ENCODE results near the gene FYN.
"Not testable (repeated sequence)": the region's sequence is repeated elsewhere in the genome, so short reads cannot be mapped to it uniquely, and the experiment has no call there.

FYN gene

DNA sequence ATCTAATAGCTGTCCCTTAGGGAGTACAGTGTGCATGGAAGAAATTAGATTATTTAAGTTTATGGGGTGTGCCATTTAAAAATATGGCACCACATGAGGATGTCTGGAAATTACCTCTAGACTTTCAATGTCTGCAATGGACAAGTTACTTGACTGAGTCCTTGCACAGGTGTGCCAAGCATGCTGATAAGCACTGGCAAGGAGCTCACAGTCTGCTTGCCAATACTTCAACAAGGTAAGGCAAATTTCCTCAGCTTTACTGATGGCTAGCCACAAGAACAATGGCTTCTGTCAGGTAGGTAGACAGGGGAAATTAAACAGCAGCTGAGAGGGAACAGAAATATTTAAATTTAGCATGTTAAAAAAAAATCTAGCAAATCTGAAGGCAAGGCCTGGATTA, 176.4 kb downstream of the FYN start:
- DNase-seq: no peak

DNA sequence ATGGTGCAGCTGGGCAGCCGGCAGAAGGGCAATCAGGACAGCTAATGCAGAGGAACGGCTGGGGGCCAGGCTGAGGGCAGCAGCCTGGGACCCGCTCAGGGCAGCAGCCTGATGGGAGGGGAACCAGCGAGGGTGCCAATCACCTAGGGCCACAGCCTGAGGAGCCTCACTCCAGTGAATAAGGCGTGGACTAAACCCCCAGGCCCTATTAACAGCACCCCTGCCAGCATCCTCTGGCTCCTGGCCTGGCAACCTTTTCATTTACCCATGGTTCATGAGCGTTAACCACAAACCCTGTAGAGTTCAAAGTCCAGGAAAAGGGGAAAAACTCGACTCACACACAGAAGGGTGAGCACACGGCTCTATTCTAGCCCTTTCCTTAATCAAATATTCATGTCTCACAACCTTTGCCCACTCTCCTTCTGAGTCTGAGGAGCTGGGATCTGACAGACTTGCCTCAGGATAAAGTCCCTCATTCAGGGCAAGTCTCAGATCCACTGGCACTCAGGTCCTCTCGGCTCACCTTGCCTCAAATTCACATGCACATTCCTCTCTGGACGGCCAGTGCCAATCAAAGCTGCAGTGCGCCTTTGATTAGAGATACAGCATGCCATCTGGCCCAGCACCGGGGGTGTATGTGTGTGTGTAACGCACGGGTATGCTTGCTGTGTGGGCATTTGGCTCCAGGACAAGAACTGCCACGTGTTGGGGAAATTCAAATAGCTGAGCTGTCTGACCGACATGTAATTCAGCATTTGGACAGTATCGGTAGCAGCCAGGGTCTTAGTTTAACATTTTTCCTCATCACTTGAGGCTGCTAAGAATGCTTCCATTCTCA, 180.7 kb downstream of the FYN start:
- no peak for DNase-seq

DNA sequence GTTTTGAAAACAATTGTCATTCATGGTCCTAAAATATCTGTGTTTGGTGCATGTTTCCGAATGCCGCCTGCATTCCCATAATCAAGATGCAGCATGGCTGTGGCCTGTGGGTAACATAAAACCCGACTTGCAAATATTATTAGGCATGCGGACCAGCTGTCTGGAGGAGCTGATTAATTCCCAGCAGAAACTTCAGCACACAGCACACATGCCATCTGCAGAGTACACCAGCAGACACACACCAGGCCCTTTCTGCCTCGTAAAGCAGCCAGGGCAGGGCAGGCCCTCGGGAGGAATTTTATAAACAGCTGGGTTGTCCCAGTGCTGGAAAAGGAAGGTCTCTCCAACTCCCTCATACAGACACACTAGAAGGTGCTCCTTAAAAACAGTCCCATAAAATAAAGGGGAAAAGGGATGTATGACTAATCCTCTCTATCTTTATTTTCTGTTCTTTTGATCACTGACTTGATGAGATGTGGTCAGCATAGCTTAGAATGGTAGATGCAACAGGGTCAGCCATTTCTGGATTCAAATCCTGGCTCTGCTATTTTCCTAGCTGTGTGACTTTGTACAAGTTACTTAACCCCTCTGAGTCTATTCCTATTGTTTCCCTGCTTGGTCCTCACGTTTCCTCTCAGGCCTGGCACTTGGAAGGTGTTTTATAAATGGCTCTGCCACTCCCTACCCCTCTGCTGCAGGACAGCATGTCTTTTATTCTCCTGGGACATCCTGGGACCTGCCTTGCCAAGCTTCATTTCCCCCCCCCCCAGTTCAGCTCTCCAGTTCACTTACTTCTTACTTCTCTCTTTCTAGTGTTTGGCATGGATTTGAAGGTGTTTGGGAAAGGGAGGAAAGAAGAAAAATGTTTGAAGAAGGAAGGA, 181.7 kb downstream of the FYN start:
- no peak for DNase-seq

DNA sequence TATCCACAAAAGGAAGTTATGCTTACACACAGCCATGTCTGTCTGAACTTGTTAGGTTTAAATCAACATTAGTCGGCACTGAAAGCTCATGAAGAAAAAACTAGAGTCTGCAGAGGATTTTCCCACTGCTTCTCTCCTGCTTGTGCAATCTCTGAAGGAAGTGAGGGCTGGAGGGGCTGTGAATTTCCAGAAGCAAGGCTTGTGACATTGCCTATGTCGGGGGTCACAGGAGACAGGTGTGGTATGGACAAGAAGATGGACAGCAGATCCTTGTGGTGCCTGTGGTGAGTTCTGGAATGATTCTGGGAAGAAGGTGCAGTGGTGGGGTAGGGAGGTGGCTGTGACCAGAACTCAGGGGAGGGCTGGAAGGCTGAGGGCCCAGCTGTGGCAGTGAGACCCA, 183.3 kb downstream of the FYN start:
- no peak for DNase-seq

DNA sequence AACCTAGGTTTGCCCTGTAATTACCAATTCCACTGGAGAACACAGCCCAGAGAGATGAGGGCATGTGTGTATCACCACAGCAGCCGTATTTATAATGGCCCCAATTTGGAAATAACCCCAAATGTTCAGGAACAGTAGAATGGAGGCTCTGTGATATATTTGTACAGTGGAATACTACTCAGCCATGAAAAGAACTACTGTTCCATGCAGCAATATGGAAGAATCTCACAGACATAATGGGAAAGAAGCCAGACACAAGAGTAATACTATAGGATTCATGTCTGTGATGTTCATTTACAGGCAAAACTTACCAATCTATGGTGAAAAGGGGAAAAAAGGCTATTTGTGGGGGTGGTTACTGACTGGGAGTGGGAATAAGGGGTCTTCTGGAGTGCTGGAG, 183.8 kb downstream of the FYN start:
- DNase-seq: no peak

DNA sequence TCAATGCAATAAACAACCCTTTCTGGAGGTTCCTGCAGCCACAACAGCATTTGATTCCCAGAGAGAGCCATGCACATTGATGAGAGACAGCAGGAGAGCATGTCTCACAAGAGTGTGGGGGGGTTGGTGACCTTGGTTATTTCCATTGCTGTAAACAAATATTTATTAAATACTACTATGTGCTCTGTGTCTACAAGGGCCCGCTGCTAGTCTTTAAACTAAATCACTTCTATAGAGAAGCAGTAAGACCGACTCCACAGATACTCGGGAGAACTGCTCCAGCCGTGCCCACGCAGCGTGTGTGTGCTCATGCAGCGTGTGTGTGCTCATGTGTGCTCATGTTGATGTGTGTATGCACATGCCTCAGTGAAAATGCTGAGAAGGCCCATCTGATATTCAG, 184.9 kb downstream of the FYN start:
- no peak for DNase-seq

DNA sequence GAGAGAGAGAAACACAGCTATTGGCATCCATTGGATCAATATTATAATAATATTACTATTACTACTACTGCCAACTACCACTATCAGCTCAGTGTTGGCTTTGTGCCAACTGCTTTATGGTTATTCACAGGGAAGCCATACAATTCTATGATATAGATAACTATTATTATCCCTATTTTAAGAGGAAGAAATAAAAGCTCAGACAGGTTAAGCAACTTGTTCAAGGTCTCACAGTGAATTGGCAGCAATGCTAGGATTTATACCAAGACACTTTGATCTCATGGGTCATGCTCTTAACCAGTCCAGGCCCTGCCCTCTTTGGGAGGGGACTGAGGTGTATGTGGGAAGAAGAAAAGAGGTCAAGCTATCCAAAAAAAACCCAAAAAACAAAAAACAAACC, 185.6 kb downstream of the FYN start:
- no peak for DNase-seq

DNA sequence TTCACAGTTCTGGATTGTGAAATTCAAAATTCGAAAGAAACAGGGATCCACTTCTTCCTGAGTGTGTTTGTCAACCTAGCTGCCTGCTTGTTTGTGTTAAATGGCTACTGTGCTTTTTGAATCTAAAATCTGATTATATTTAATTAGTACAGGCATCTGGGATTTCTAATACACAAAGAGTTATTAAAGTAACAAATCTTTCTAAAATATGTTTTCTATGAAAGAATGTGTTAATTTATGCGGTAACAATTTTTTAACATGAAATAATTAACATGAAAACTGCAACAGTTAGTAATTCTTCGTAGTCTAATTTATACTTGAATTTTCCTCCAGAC, 186.4 kb downstream of the FYN start:
- no peak for DNase-seq

DNA sequence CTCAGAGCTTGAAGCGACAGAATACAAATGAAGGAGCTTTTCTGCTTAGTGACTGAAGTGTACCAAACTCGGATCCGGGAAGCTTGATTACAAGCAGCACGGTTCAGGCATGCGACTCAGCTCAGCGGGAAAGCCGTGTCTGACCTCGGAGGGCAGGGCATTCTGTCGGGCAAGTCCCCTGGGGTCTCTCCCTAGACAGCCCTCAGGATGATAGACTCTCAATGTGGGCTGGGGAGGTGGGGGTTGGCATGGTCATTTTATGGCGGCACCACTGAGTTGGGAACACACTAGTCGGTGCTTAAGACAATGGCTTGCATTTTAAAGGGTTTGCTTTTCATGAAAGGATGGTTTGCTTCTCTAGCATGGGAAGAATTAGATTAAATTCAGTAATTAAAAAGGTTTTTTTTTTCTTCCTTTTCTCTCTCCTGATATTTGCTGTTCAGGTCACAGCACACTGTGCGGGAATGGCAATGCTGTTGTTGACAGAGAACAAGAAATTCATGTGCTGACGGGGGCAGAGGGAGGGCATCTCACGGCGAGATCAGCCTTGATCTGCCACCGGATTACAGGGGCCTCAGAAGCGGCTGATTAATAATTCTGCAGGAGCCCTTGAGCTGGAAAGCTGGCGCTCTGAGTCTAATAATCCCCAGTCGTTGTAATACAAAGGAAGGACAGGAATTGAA, 186.9 kb downstream of the FYN start:
- no peak for DNase-seq

DNA sequence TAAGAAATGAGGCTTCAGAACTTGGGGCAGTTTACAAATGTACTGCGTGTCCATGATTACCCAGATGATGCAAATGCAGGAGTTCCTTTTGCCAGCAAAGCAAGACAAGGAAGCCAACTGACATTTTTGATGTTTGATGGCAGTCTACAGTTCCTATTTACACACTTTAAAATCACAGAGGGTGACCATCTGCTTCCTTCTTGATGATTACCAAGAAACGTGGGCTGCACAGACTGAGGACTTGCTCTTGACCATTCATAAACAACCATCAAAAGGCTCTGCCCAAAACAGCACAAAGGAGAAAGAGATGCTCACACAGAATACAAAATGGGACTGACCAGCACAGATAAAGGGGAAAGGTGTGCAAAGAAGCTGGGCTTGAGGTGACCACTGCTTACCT, 187.7 kb downstream of the FYN start:
- no peak for DNase-seq

DNA sequence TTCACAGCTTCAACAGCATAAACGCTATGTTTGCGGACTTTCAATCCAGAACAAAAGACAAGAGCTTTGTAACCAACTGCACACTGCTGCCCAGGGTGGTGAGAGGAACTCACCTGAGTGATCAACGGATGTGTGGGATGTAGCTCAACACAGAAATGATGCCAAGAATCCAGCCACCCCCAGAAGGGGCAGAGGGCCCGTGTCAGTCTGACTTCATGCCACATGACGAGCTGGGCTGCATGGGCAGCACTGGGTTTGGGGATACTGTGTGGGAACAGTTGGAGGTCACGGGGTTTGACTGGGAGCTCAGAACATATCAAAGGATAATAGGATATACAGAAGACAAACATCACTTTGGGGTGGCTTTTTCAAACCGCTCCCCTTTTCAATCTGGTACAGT, 188.2 kb downstream of the FYN start:
- no peak for DNase-seq

DNA sequence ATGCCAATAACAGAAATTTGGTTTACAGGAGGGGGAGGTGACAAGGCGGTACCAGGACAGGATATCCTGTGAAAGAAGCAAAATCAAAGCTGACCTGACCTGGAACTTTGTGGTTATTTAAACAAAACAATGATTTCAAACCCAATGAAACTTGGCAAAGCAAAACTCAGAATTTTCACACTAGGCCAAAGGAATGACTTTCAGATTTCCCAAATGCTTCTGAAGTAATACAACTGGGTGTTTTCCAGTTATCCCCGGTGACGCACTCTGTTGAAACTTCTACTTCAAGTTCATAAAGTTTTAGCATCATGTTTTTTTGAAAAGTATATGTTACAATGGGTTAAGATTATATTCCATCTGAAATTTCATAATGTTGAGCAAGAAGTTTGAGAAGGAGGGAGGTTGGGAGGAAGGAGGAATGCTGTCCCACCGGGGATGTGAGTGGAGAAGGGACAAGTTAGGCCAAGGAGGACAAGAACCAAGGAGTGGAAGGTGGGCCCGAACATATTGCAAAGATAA, 189.4 kb downstream of the FYN start:
- DNase-seq: no peak

DNA sequence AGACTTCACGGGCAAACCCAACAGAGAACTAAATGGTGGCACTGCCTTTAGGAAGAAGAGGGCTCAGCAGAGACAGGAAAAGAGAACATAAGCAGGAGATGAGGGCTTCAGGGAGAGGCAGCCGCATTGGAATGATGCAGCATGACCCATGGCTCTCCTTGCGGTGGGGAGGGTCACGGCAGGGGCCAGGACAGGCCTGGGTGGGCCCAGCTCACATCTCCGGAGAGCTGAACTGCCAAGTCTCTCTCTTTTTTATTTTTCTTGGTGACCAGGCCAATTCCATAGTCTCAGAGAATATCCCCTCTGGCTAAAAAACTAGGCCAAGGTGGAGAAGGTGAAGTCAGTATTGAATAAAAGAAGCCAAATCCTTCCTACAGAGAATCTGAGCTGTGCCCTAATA, 190.1 kb downstream of the FYN start:
- DNase-seq: no peak

DNA sequence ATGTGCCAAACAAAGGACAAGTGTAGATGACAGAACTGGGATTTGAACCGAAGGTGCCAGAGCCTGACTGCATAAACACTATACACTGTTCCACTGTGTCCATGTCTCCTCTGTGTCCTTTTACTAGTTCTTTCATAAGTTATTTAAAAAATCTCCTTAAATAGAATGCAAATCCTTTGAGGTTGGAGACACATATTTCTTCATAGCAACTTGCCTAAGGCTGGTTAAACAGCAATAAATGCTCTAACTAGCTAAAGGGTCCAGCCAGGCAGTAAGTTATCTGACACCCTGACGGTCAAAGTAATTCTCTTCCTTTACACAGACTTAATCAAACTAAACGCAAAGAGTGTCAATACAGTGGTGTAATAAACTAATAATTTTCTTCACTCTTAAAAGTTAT, 191.4 kb downstream of the FYN start:
- no peak for DNase-seq

DNA sequence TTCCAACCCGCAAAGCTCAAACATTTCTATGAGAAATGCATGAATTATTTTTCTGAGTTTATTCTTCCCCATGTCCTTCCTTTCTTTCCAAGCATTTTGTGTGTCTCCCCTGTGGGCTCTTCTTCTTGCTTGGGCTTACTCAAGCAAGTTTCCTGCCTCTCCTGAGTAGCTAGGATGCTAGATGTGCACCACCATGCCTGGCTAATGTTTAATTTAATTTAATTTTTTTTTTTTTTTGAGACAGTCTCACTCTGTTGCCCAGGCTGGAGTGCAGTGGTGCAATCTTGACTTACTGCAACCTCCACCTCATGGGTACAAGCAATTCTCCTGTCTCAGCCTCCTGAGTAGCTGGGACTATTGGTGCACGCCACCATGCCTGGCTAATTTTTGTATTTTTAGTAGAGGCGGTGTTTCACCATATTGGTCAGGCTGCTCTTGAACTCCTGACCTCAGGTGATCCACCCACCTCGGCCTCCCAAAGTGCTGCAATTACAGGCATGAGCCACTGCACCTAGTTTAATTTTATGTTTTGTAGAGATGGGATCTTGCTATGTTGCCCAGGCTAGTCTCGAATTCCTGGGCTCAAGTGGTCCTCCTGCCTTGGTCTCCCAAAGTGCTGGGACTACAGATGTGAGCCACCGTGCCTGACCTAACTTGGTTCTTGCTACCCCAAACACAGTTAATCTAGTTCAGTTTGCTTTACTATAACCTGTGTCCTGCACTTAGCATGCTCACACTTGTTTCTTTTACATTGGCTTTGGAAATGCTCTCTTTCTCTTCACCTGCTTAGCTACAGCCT, 192.2 kb downstream of the FYN start:
- not testable (repeated sequence) for DNase-seq

DNA sequence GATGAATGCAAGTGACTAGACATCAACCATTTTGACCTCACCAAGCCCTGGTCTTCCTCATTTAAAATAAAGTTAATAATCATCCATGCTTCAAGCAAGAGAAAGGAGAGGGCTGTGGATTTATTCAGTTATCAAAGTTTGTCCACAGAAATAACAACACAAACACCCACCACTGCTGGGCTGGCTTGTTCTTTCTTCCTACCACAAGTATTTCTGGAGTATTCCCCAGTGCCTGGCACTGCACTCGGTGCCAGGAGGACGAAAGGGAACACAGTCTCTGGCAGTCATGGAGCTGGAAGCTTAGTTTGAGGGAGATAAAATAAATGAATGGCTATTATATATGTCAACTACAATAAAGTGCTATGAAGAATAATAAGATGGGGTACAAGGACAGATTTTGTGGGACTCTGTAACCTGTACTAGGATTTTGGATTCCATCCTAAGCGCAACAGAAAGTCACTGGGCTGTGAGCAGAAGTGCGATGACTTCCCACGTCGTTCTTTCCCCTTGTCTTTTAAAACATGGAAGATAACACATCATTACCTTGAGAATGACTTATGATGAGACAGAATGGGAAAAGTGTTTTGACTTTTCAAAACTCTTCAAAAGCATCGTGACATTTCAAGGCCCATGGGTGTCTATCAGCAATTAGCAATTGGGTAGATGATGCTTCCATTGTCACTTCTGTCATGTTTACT, 193.1 kb downstream of the FYN start:
- no peak for DNase-seq

DNA sequence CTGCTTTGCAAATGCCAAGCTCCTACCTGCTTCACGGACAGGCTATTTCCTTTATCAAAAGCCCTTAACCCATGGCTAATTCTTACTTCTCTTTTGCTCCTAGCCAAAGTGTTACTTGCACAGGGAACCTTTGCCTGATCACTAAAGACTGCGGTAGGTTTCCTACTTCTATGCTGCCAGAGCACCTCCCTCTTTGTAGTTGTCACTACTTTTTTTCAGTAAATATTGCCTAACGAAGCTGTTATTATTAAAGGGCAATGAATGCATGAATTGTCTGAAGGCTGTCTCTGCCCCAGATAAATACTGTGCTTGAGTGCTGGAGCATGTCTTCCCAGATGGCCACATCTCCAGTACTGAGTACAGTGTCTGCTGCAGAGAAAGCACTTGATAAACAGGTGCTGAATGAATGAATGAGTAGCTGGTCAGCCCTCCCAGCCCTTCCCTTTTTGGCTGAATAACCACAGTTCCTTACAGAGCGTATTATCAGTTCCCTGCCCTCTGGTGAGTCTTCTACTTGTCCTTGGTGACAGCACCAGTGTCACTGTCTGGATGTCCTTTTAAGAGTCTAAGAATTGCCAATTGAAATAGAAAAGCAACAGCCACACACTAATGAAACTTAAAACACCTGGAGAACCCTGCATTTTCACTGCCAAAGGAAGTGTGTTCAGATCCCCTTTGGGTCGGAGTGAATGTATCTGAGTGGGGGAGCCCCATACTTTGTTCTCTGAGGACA, 194.0 kb downstream of the FYN start:
- no peak for DNase-seq

DNA sequence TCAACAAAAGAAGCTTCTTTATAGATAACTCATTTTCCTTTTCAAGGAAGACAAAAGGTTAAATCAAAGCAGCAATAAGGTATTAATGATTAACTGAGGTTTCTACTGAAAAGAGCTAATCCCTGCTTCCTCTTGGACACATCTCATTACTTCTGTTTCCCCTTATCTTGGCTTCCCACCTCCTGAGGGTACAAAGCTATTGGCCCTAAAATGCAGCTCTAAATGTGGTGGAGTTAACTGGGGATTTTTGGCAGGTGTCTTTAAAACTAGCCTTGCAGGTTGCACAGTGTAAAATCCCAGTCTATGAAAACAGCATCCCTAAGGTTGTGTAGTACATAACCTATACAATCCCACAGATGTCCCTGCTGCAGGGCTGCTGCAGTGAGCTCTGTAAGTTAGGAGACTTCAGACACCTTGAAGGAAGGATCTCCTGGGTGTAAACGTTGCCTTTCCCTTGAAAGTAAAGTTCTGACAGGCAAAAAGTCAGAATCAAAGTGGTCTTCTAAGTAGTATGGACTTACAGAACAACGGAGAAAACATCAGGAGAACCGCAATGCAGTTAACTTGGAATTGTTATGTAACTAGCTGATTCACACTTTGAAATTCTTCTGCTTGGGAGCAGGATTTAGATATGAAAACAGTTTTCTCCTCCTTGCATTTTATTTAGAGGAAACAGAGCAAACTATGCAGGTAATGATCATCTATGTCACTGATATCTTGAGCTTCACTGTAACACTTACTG, 195.8 kb downstream of the FYN start:
- DNase-seq: no peak

DNA sequence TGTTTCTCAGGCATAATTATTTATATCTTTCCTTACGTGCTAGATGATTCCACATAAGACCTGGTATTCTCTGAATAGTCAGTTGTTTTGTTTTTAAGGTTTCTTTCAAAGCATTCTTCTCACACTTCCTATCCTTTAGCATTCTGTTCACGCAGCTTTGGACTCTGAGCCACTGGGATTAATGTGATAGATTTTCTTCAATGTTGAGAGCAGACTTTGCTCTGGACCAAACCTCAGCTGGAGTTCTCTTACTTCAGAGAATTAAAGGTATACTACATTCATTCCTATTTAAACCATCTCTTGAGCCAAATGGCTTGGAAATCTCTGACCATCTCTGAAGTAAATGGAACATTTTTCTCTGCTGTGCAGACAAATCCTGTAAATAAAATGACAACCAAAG, 196.9 kb downstream of the FYN start:
- no peak for DNase-seq

DNA sequence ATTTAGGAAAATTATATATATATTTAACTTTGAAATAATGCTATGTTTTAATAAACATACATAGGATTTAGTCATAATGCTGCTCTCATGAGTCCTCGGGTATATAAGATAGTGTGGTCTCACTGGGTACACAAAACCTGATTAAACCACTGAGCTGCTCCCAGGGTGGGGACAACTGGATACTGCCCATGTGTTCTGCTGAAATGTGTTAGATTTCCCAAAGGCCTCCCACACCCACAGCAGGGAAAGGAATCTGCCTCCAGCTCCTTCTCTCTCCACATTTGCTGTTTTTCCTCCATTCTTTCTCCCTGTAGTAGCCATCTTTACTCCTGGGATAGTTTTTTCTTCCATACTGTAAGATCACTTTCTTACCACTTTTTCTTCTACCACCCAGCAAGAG, 198.4 kb downstream of the FYN start:
- no peak for DNase-seq

DNA sequence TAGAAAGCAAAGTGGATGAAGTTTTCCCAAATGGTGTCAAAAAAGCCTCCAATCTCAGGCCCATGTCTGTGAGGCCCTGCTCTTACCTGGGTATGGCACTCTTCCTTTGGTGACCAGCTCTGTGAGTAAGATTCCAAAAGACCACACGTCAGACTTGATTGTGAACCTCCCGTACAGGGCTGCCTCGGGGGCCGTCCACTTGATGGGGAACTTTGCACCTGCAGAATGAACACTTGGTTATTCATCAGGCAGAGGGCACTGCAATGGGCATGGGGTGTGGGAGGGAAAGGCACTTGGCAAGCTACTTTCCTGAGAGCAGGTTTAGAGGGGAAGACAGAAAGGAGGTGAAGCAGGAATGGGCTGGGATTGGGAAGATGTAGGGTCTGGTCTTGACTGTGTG, 198.8 kb downstream of the FYN start:
- DNase-seq: no peak
